Measurements from ENCODE around the gene FNDC11.

Gene FNDC11

DNA sequence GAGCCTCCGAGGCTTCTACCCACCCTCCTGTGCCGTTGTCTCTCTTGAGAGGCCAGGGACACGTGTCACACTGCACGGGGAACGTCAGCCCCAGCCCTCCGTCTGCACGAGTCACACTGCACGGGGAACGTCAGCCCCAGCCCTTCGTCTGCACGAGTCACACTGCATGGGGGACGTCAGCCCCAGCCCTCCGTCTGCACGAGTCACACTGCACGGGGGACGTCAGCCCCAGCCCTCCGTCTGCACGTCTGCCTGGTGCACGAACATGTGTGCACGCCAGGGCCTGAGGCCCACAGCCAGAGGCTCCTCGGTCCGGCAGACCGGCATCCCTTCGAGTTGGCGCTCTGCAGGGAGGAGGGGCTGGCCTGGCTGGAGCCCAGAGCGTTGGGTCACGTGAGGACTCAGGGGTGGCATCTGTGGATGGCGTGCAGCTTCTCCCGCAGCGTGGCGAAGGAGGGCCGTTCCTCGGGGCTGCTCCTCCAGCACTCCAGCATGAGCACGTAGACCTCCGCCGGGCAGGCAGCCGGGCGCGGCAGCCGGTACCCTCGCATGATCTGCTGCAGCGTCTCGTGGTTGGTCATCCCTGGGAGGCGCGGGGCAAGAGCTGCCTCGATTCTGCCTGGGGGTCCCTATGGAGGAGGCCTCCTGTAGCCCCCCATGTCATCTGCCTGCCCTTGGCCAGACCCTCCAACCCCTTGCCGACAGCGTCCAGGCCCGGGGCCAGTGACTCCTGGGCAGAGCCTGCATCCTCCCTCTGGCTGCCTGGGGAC is 13.4 kb upstream of the FNDC11 start:
- no peak for DNase-seq

DNA sequence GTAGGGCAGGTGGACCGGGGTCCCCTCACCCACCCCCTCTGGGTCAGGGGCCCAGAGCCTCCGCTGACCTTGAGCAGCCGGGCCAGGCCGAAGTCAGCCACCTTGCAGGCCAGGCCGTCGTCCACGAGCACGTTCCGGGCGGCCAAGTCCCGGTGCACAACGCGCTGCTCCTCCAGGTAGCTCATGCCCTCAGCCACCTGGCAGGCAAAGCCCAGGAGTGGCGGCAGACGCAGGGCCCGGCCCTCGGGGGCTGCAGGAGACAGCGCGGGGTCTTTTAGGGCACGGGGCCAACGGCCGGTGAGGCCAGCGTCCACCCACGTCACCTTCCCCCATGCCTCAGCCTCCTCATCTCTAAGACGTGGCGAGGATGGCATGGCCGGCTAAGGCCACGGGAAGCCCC is 12.6 kb upstream of the FNDC11 start:
- no peak for DNase-seq

DNA sequence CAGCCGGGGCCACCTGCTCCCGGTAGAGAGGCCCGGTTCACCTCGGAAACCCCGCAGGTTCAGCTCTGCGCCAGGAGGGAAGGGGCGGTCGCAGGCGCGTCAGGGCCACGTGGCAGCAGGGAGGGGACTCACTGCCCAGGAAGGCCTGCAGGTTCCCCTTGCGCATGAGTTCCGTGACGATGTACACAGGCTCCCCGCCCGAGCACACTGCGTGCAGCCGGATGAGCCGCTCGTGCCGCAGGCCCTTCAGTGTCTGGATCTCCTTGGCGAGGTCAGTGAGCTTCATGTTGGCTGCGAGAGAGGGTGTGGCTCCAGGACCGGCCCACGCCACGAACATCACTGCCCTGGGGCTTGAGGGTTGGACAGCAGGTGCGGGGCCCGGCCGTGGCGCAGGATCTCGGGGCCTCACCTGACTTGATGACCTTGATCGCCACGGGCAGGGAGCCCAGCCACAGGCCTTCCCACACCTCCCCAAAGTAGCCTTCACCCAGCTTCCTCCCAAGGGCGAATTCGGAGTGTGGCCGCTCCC is 11.9 kb upstream of the FNDC11 start:
- no peak for DNase-seq

DNA sequence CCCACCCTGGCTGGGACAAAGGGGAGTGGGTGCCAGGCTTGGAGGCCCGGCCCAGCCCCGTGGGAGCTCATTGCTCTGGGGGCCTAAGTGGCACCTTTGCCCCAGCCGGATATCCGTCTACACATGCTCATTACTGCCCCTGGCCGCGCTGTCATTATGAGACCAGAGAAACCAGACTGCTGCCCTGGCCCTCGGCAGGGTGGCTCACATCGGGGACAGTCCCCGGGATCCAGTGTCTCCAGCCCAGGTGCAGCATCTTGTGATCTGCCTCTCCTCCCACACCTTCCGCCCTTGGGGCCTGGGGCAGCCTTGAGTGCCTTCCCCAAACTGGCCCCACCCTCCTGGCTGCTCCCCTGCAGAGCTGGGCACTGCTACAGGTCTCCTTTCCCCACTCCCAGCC is 11.3 kb upstream of the FNDC11 start:
- no peak for DNase-seq

DNA sequence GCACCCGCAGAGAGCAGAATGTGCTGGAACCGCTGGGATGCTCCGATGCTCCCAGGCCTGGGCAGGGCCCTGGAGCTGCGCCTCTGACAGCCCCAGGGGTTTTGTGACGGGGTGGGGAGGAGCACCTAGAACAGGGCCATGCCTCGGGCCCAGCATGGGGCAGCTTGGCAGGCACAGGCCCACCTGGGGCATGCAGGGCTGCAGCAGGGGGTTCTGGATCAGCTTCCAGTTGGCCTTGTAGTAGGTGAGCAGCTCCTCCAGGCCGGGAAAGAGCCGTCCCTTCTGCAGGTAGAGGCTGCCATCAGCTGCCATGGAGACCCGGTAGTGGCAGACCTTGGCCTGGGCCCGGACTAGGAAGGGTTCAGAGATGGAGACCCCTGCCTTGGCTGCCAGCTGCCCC is 10.8 kb upstream of the FNDC11 start:
- no peak for DNase-seq

DNA sequence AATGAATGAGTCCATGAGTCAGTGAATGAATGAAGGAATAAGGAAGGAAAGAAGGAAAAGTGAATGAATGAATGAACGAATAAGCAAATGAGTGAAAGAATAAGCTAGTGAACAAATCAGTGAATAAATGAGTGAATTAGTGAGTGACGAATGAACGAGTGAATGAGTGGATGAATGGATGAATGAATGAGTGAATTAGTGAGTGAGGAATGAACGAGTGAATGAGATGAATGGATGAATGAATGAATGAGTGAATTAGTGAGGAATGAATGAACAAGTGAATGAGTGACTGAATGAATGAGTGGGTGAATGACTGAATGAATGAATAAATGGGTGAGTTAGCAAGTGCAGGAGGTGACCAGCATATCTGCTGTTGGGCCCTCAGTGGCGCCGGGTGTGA is 10.2 kb upstream of the FNDC11 start:
- DNase-seq, result no peak

DNA sequence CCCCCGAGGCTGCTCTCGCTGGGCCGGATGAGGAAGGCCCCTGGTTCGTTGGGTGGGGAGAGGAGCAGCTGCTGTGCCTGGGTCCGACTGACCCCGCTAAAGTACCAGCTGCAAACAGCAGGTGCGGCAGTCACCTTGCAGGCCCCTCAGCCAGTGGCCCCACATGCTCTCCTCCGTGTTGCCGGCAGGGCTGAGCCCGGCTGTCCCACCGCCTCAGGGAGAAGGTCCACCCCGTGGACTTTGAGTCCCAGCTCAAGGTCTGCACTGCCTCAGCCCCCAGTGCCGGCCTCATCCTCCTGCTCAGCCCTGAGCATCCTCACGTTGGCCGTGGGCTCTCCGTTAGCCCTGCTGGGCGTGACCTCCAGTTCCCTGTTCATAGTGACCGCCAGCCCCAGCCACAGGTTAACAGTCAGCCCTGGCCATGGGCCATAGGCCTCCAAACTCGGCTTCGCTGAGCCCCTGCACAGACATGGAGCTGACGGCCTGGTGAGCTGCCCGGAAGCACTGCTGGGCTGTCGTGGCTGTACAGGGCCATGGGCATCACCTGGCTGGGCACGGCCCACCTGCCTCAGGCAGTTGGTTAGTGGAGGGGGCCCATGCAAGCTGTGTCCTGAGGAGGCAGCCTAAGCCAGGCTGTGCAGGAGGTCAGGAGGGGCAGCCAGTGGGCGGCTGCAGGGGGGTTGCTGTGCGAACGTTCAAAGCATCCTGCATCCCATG is 9.6 kb upstream of the FNDC11 start:
- DNase-seq, result no peak

DNA sequence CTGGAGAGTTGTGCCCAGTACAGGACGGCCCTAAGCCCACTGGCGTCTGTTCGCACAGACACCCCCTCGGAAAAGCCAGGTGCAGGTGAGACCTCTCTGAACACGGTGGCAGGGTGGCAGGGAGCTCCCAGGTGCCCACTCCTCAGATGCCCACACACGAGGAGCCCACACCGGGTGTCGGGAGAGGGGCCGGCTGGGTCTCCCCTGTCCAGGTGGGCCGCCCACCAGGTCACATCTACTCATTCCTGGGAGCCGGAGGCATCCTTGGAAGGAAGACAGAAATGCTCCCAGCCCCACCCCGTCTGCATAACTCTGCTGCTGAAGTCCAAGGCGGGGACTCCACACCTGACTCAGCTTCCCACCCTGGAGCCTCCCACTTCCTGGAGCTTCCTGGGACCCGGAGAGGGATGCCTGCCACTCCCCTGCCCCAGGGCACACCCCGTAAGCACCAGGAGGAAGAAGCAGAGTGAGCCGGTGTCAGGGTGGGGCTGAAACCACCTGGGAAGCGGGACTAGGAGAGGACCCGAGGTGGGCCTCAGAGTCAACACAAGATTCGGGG is 8.9 kb upstream of the FNDC11 start:
- DNase-seq, result no peak

DNA sequence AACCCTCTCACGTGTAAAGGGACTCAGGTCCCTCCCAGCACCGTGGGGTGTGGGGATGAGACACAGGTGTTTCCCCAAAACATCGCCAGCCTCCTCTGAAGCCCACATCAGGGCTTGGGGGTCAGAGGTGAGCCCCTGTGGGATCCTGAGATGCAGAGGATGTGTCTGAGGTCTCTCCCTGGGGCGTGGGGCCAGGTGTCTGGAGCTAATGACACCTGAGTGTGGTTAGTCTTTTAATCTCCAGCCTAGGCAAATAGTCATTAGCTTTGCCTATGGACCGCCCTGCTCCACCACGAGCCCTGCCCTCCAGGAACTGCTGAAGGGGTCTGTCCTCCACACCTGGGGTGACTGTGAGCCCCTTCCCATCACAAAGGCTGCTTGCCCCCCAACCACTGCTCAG is 8.1 kb upstream of the FNDC11 start:
- DNase-seq, result no peak

DNA sequence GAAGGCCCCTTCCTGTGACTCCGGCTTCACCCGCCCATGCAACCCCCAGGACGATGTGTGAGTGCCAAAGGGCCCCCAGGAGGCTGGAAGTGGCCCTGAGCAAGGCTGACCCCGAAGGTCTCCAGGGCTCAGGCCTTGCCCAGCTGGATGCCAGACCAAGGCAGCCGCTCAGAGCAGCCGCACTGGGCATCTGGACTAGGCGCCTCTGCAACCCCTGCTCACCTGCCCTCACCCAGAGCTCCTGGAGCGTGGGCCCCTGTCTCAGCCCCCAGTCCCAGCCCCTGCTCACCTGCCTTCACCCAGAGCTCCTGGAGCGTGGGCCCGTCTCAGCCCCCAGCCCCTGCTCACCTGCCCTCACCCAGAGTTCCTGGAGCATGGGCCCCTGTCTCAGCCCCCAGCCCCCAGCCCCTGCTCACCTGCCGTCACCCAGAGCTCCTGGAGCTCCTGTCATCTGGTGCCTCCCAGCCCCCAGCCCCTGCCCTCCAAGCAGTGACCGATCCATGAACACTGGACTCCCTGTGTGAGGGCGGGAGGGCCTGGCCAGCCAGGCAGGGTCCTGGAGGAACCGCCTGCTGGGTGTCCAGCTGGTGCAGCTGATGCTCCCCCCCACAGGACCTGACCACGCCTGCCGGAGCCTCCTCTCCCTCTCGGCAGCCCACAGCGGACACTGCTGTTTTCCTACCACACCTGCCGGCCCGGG is 7.6 kb upstream of the FNDC11 start:
- DNase-seq, result no peak

DNA sequence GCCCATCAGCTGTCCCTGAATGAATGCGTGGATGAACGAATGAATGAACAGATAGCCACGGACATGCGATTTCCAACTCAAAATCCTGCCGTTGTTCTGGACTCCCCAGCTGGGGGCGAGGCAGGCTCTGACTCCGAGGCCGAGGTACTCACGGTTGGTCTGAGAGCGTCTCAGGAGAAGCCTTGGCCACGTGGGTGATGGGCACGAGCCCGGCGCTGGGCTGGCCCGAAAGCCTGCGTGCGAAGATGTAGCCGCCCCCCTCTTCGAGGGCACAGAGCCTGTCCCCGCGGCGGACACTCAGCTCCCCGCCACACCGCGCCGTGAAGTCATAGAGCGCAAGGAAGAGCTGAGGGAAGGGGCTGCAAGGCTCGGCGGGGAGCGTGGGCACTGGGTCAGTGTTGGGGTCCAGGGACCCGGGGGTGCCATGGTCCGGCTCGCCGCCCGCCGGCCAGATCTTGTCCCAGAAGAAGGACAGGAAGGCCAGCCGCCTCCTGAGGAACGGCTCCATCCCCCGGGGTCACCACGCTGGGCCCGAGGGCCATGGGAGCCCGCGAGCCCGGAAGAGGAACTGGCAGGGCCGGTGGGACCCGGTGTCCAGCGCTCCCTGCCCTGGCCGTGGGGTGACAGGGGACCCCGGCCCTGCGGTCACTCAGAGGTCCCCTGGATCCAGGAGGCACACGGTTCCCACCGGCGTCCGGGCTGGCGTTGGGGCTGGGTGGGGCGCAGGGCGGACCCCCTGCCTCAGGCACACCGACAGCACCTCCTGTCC is 6.8 kb upstream of the FNDC11 start:
- no peak for DNase-seq

DNA sequence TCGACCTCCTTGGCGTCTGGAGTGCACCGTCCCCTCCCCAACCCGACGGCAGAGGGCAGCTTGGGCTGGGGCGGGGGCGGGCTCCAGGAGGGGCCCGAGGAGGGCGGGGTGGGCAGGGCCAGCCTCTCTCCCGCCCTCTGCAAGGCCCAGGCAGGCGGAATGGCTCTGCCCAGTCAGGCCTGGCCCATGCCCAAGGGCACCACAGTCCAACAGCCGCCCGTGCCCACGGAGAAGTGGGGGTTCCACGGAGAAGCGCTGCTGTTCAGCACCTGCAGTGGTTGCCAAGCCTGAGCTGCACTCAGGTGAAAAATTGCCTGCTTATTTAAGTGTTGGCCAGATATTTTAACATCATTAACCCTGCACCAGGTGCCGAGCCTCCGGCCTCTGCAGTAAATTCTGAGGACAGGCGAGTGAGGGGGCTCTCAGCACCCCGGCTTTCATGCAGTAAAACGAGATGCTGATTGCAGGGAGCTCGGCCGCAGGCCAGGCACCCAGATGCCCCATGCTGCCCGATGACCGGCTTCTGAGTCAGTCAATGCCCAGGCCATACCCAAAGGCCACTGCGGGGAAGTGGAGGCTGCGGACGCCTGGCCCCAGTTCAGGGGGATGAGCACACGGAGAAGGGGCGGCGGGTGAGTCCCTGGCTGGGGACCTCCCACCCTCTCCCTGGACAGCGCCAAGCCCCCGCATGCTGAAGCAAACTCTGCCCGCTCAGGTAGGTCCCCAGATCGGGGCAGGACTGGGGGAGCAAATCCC is 6.1 kb upstream of the FNDC11 start, which contains the start of gene SRMS:
Gene SRMS, minus strand, starts transcription at position 25 of the 756 bp plus-strand sequence. CDS start 286 bp downstream, outside the sequence.
- no peak for DNase-seq

DNA sequence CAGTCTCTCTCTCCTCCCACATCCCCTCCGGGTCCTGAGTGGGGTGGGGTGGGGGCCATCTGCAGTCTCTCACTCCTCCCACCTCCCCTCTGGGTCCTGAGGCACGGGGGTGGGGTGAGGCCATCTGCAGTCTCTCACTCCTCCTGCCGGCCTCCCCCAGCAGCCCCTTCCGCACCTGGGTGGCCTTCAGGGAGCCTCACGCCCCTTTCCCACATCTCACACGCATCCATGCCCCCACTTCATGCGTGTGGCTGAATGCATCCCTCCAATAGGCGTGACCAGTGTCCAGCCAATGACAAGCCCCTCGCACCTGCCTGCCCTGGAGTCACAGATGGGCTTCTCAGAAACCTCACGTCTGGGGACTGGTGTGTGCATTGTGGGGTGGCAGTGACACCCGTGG is 5.4 kb upstream of the FNDC11 start:
- DNase-seq, result no peak

DNA sequence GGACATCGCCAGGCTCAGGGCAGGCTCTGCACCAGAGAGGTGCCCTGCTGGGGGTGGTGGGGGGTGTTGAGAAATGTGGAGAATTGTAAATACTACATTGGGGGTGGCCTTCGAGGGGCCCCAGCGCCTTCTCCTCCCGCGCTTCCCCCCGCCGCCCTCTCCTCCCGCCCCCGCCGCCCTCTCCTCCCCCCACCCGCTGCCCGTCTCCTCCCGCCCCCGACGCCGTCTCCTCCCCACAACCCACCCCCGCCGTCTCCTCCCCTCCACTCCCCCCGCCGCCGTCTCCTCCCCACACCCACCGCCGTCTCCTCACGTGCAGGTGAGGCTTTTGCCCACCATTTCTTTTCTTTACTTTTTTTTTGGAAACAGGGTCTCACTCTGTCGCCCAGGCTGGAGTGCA is 4.9 kb upstream of the FNDC11 start:
- DNase-seq, result no peak

DNA sequence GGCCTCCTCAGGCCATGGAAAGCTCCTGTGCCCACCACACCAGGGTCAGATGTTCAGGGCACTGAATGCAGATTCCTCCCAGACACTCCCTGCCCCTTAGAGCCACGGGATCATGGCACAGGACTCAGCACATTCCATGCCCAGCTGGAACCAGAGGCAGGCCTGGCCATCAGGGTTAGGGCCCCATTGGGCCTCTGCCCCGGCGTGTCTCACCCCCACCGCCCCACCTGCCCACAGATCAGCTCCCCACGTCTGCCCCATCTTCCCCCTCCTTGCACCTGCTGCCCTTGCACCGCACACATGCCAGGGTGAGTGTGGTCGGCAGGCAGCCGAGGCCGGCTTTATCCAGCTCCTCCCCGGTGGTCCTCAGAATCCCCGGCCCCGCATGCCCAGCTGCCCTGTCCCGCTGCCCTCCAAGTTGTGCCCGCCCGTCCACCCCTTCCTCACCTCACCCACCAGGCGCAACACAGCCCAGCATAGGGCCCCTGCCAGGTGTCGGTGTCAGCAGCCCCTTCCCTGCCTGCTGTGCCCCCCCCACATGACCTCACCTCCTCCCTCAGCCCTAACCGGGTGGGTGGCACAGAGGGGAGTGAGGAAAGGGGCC is 4.2 kb upstream of the FNDC11 start:
- no peak for DNase-seq

DNA sequence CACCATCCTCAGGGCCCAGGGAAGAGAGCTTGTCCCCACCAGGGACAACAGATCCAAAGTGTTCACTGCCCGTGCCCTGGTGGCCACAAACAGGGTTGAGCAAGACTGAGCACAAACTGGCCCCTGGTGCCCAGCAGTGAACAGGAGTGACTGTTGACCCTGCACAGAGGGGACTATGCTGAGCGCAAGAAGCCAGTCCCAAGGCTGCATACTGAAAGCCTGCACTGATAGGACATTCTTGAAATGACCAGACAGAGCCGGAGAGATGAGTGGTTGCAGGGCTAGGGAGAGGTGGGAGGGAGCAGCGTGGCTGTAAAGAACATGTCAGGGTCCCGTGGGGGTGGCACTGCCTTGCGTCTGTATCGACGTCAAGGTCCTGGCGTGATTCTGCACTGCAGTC is 2.9 kb upstream of the FNDC11 start:
- no peak for DNase-seq

DNA sequence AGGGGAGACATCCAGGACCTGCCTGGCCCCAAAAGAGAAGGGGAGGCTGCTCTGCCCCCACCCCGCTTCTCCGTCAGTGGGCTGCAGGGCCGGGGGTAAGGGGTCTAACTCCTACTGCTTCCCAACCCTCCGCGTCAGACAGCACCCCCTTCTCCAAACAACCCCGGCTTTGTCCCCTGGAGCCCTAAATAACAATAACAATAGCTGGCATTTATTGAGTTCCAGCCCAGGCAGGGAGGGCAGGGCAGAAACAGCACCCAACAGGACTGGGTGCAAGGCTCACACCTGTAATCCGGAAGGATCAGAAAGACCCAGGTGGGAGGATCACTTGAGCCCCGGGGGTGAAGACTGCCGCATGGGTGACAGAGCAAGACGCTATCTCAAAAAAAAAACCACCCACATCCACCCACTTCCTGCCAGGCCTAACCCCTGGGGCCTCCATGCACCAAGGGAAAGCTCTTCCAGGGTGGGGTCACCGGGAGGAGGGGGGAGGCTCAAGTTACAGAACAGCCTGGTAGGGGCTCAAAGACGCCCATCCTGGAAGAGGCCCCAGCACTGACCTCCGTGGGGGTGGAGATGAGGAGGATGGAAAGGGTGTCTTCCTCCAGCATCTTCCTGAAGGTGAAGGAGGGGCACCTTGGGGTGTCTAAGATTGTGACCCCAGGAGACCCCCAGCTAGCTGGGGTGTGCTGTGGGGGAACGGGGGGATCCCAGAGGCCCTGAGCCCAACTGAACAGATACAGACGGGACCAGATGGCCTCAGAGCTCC is 1.3 kb upstream of the FNDC11 start:
- peak; percentile 67 for DNase-seq

DNA sequence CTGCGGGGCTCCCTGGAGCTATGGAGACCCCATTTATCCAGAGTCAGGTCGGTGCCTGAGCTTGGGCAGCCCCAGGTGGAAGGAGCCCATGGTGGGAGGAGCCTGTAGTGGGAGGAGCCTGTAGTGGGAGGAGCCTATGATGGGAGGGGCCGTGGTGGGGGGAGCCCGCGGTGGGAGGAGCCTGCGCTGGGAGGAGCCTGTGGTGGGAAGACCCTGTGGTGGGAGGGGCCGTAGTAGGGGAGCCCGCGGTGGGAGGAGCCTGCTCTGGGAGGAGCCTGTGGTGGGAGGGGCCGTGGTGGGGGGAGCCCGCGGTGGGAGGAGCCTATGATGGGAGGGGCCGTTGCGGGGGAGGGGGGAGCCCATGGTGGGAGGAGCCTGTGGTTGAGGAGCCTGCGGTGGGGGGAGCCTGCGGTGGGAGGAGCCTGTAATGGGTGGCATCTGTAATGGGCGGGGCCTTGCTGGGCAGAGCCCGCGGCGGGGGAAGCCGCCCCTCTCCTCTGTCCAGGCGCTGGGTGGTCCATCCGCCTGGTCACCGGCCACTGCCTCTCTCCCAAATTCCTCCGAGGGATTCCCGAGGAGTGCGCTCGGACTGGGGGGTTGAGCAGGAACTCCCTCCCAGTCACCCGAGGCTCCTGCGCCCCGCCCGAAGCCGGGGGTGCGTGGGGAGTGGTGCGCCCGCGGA is 567 bp upstream of the FNDC11 start:
- peak; percentile 87 for DNase-seq

DNA sequence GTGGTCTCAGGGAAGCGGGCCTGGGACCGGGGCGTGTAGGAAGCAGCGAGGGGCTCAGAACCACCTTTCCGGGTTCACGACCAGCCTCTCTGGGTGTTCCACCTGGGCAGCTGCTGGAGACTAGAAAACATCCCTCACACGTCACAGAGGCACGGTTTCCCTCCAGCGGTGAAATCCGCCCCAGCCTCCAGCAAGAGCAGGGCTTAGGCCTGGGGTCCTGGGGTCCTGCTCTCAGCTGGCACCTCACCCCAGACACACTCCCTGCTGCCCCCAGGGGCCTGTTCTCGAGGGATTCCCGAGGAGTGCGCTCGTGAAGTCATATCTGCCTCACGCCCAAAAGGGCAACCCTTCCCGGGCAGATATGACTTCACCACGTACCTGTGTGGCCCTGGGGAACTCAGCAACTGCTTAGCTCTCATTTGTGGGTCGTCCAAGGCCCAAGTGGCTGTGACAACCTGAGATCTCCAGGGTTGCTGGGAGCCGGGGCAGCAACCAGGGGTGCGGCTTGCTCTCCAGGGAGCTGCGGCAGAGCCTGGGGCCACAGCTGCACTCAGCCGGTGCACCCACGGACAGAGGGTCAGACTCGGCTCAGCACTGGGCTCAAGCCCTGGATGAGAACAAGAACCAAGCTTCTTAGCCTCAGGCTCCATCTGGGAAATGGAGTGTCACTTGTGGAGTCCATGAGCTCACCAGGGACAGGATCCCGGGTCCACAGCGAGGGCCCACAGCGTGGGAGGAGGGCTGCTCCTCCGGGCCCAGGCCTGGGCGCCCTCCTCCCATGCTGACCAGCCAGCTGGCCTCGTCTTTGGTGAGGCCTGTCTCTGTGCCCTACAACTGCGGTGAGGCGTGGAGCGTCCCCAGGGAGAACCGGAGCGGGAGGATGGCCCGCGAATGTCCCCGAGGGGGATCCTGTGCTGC is 661 bp downstream of the FNDC11 start:
- DNase-seq, result no peak
